ENCODE data around the gene LRBA.

DNA sequence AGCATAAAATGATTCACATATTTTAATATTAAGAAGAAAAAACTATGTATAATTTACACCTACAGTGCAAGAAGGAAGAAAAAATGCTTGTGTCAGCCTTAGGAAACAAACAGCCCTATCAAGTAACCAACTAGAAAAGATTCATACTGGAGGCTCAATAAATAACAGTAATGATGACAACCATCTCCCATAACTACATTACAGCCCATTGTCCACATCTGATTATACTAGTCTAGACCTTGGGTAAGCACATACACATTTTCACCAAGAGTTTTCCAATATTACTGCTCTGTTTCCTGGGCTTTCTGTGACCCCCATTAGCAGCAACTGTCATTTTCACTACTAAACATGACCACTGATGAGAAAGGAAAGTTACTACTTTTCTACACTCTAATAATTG is 263.4 kb downstream of the LRBA start:
- TF ChIP-seq, protein P1, sequence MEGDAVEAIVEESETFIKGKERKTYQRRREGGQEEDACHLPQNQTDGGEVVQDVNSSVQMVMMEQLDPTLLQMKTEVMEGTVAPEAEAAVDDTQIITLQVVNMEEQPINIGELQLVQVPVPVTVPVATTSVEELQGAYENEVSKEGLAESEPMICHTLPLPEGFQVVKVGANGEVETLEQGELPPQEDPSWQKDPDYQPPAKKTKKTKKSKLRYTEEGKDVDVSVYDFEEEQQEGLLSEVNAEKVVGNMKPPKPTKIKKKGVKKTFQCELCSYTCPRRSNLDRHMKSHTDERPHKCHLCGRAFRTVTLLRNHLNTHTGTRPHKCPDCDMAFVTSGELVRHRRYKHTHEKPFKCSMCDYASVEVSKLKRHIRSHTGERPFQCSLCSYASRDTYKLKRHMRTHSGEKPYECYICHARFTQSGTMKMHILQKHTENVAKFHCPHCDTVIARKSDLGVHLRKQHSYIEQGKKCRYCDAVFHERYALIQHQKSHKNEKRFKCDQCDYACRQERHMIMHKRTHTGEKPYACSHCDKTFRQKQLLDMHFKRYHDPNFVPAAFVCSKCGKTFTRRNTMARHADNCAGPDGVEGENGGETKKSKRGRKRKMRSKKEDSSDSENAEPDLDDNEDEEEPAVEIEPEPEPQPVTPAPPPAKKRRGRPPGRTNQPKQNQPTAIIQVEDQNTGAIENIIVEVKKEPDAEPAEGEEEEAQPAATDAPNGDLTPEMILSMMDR (IDR thresholded peaks at IDR 0.05; ENCODE audit: low read length) = no peak
- TF ChIP-seq EZH2 (optimal IDR thresholded peaks at IDR 0.05; ENCODE audit: low read depth, low read length) (no peak), EZH2phosphoT487 (IDR thresholded peaks at IDR 0.05; ENCODE audit: low read length) (no peak)

Measured in MM.1S (cell line).